ENCODE data around the gene DOC2B.

The DOC2B gene

DNA sequence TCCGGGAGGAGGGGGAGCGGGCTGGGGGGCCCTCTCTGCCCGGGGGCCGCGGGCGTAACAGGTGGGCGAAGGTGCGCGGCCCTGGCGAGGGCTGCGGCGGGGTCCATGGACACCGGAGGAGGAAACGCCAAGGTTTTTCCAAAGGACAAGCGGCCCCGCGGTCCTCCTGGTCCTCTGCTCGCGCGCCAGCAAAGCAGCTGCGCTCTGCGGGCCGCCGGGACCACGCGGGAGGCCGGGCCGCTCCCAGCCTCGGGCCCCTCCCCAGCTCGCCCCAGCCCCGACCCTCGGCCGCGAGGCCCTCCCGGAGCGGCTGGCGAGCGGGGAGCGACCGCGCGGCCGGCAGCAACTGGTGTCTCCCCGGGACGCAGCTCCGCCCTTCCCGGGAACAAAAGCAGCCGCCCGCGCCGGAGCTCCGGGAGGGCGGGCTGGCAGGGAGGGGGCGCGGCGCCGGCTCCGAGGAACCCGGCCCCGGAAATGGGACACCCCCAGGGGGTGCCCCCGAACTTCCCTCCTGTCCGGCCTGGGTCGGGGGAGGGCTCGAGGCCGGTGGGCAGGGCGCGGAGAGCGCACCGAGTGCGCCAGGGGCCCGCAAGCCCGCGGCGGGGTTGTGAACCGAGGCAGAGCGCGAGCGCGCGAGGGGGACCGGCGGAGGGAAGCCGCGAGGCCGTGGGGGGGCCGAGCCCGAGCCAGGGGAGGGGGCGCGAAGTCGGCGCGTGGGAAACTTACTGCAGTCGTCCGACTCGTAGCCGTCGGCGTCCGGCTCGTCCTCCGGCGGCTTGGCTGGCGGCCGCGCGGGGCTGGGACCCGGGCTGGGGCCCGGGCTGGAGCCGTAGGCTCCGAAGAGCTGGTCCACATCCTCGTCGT, 837 bp downstream of the DOC2B start:
- Histone ChIP-seq H2AK5ac (ENCODE audit: low read depth, low read length) (peak overlapping the region; percentile 76), H4K8ac (ENCODE audit: low read depth, low read length) (no peak overlapping the region), H3K14ac (ENCODE audit: low read length) (no peak overlapping the region), H4K91ac (ENCODE audit: low read depth, low read length, poor library complexity) (no peak overlapping the region), H2BK120ac (ENCODE audit: low read depth, low read length) (peak overlapping the region; percentile 36), H3K9me3 (replicated peaks in 1 of 2; ENCODE audit: control insufficient read depth in 2 of 2, insufficient read depth in 1 of 2, low read depth in 1 of 2, low read length in 2 of 2) (no peaks in the 10 kb centered on the region), H2BK15ac (ENCODE audit: low read length) (peak overlapping the region; percentile 52), H3K9ac (ENCODE audit: low read depth, low read length, poor library complexity) (peak overlapping the region; percentile 44), H3K18ac (ENCODE audit: low read length) (peak overlapping the region; percentile 84), H3K4me2 (ENCODE audit: insufficient read depth, low read length, poor library complexity, severe bottlenecking) (peak overlapping the region; percentile 75), H3K79me1 (ENCODE audit: low read depth, low read length) (no peaks in the 10 kb centered on the region), H3K23ac (ENCODE audit: low read depth, low read length, poor library complexity) (no peak overlapping the region), H3K27ac (replicated peaks; ENCODE audit: low read length) (no peak overlapping the region), H3K4ac (ENCODE audit: low read length) (no peak overlapping the region), H2BK5ac (ENCODE audit: low read length) (no peak overlapping the region), H3K4me3 (ENCODE audit: low read length in 2 of 2) (peak overlapping the region; percentile 17 to 76), H2BK12ac (ENCODE audit: low read length) (no peak overlapping the region), H3K36me3 (replicated peaks in 1 of 2; ENCODE audit: control insufficient read depth in 2 of 2, insufficient read depth in 2 of 2, low read length in 2 of 2) (no peaks in the 10 kb centered on the region), H2AFZ (ENCODE audit: low read length) (peak overlapping the region; percentile 81), H3K27me3 (ENCODE audit: control insufficient read depth in 3 of 3, insufficient read depth in 3 of 3, low read depth in 1 of 3, low read length in 3 of 3) (peaks cover 10 to 94% (median 50%) of the 10 kb centered on the region in 3 experiments), H3K4me1 (ENCODE audit: control insufficient read depth in 2 of 2, insufficient read depth in 1 of 2, low read depth in 1 of 2, low read length in 2 of 2) (peaks cover 3 to 7% of the 10 kb centered on the region in 2 donors)
- WGBS, 2 donors (ENCODE audit: extremely low coverage in 2 of 2, insufficient read length in 2 of 2, insufficient replicate concordance in 1 of 2), result no CpG with 5 or more reads among the region's 112 CpGs
- DNase-seq (ENCODE audit: low spot score), result peak; percentile 36

DNA sequence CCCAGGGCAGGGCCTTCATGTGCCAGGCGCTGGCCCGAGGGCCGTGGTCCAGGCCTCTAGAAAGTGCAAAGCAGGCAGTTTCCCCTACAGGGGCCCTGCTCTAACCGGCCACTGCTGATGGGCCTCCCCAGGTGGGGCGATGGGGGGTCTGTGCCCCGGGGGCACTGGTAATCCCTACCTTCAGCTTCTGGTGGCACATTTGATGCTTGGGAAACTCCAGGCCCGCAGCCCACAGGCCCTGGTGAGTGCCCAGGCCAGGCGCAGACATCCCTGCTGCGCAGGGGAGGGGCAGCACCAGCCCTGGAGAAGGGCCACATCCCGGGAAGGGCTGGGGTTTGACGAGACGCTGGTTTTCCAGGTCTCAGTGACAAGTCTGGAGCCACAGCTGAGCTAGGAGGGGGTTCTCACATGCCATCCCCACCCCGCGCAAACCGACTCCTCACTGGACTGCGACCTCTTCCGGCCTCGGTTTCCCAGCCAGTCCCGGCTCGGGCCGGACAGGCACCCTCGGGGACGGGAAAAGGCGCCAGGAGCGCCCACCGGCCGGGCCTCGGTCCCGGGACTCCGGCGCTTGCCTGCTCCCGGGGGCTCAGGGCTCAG, 1.6 kb downstream of the DOC2B start:
- Histone ChIP-seq H2BK5ac (ENCODE audit: low read length) (peak overlapping the region; percentile 47), H3K27ac (replicated peaks; ENCODE audit: low read length) (no peak overlapping the region), H3K79me1 (ENCODE audit: low read depth, low read length) (no peaks in the 10 kb centered on the region), H4K8ac (ENCODE audit: low read depth, low read length) (peak overlapping the region; percentile 7), H3K4me2 (ENCODE audit: insufficient read depth, low read length, poor library complexity, severe bottlenecking) (peak overlapping the region; percentile 75), H3K14ac (ENCODE audit: low read length) (no peak overlapping the region), H3K36me3 (replicated peaks in 1 of 2; ENCODE audit: control insufficient read depth in 2 of 2, insufficient read depth in 2 of 2, low read length in 2 of 2) (no peaks in the 10 kb centered on the region), H3K18ac (ENCODE audit: low read length) (peak overlapping the region; percentile 88), H3K4ac (ENCODE audit: low read length) (no peak overlapping the region), H3K4me1 (ENCODE audit: control insufficient read depth in 2 of 2, insufficient read depth in 1 of 2, low read depth in 1 of 2, low read length in 2 of 2) (peaks cover 3 to 7% of the 10 kb centered on the region in 2 donors), H3K9ac (ENCODE audit: low read depth, low read length, poor library complexity) (peak overlapping the region; percentile 45), H3K23ac (ENCODE audit: low read depth, low read length, poor library complexity) (peak overlapping the region; percentile 61), H2BK120ac (ENCODE audit: low read depth, low read length) (peak overlapping the region; percentile 22), H2BK15ac (ENCODE audit: low read length) (peak overlapping the region; percentile 52), H3K4me3 (ENCODE audit: low read length in 2 of 2) (peak overlapping the region in 1 of 2 donors; percentile 76), H2BK12ac (ENCODE audit: low read length) (peak overlapping the region; percentile 19), H4K91ac (ENCODE audit: low read depth, low read length, poor library complexity) (no peak overlapping the region), H3K27me3 (ENCODE audit: control insufficient read depth in 3 of 3, insufficient read depth in 3 of 3, low read depth in 1 of 3, low read length in 3 of 3) (peaks cover 10 to 94% (median 50%) of the 10 kb centered on the region in 3 experiments), H3K9me3 (replicated peaks in 1 of 2; ENCODE audit: control insufficient read depth in 2 of 2, insufficient read depth in 1 of 2, low read depth in 1 of 2, low read length in 2 of 2) (no peaks in the 10 kb centered on the region), H2AFZ (ENCODE audit: low read length) (peak overlapping the region; percentile 81), H2AK5ac (ENCODE audit: low read depth, low read length) (peak overlapping the region; percentile 76)
- no peak for DNase-seq (ENCODE audit: low spot score)
- no CpG with 5 or more reads among the region's 32 CpGs for WGBS, 2 donors (ENCODE audit: extremely low coverage in 2 of 2, insufficient read length in 2 of 2, insufficient replicate concordance in 1 of 2)

DNA sequence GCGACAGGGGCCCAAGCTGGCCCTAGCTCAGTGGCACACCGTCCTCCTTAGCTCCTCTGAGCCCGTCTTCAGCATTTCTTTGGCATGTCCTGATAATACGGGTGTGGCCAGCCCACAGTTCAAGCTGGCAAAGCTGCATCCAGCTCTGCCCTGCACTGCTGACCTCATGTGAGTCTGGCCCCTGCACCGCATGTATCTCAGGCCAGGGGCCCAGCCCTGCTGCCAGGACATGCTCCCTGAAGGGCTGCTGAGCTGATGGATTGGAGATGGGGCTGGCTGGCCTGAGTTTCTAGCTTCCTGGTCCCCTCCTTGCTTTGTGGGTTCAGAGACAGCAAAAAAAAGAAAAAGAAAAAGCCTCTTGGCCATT, 2.4 kb downstream of the DOC2B start:
- no peaks in the 10 kb centered on the region for H3K79me1 ChIP-seq (ENCODE audit: low read depth, low read length)
- no peaks in the 10 kb centered on the region for H3K9me3 ChIP-seq (replicated peaks in 1 of 2; ENCODE audit: control insufficient read depth in 2 of 2, insufficient read depth in 1 of 2, low read depth in 1 of 2, low read length in 2 of 2)
- no peak overlapping the region for H2AFZ ChIP-seq (ENCODE audit: low read length)
- peaks cover 3 to 7% of the 10 kb centered on the region in 2 donors for H3K4me1 ChIP-seq (ENCODE audit: control insufficient read depth in 2 of 2, insufficient read depth in 1 of 2, low read depth in 1 of 2, low read length in 2 of 2)
- peak overlapping the region; percentile 22 for H2BK120ac ChIP-seq (ENCODE audit: low read depth, low read length)
- no peak overlapping the region for H2BK15ac ChIP-seq (ENCODE audit: low read length)
- no peak overlapping the region for H3K14ac ChIP-seq (ENCODE audit: low read length)
- H3K27ac ChIP-seq (replicated peaks; ENCODE audit: low read length), result no peak overlapping the region
- no peak for DNase-seq (ENCODE audit: low spot score)
- H4K91ac ChIP-seq (ENCODE audit: low read depth, low read length, poor library complexity), result no peak overlapping the region
- H3K4me3 ChIP-seq (ENCODE audit: low read length in 2 of 2), result no peak overlapping the region
- H3K36me3 ChIP-seq (replicated peaks in 1 of 2; ENCODE audit: control insufficient read depth in 2 of 2, insufficient read depth in 2 of 2, low read length in 2 of 2), result no peaks in the 10 kb centered on the region
- H3K18ac ChIP-seq (ENCODE audit: low read length), result no peak overlapping the region
- H4K8ac ChIP-seq (ENCODE audit: low read depth, low read length), result no peak overlapping the region
- peaks cover 10 to 92% (median 47%) of the 10 kb centered on the region in 3 experiments for H3K27me3 ChIP-seq (ENCODE audit: control insufficient read depth in 3 of 3, insufficient read depth in 3 of 3, low read depth in 1 of 3, low read length in 3 of 3)
- H2AK5ac ChIP-seq (ENCODE audit: low read depth, low read length), result peak overlapping the region; percentile 76
- WGBS, 2 donors (ENCODE audit: extremely low coverage in 2 of 2, insufficient read length in 2 of 2, insufficient replicate concordance in 1 of 2), result no CpG with 5 or more reads among the region's 5 CpGs
- peak overlapping the region; percentile 7 for H2BK12ac ChIP-seq (ENCODE audit: low read length)
- H3K9ac ChIP-seq (ENCODE audit: low read depth, low read length, poor library complexity), result no peak overlapping the region
- H3K4me2 ChIP-seq (ENCODE audit: insufficient read depth, low read length, poor library complexity, severe bottlenecking), result no peak overlapping the region
- no peak overlapping the region for H3K4ac ChIP-seq (ENCODE audit: low read length)
- H2BK5ac ChIP-seq (ENCODE audit: low read length), result peak overlapping the region; percentile 47
- no peak overlapping the region for H3K23ac ChIP-seq (ENCODE audit: low read depth, low read length, poor library complexity)

All from neuronal stem cell (in vitro differentiated cells).